Mesothelial cell of epicardium (in vitro differentiated cells): ENCODE measurements around the gene DFFB. TPM values are rescaled to one million over a fixed set of nuclear protein-coding genes. Genes with fewer than 3 reads are reported as not detected.

Experiments
- DNase-seq, 2 experiments: peaks; one replicate each; pipeline ENCODE4 v3.0.0; 2021; ENCODE audit warnings: low spot score in 2 of 2; ENCODE audit not compliant: unreplicated experiment in 2 of 2
- H3K27ac Mint-ChIP-seq: 2 replicates; pipeline ENCODE4 v1.8.0; 2021; ENCODE audit warnings: mixed read lengths
- H3K27me3 Mint-ChIP-seq: 2 replicates; pipeline ENCODE4 v1.8.0; 2021; ENCODE audit warnings: low read depth, mixed read lengths
- H3K36me3 Mint-ChIP-seq: 2 replicates; pipeline ENCODE4 v1.8.0; 2021; ENCODE audit warnings: mixed read lengths
- H3K4me1 Mint-ChIP-seq: 2 replicates; pipeline ENCODE4 v1.8.0; 2021; ENCODE audit warnings: mixed read lengths
- H3K4me3 Mint-ChIP-seq: 2 replicates; pipeline ENCODE4 v1.8.0; 2021; ENCODE audit warnings: mild to moderate bottlenecking, moderate library complexity, mixed read lengths
- H3K9me3 Mint-ChIP-seq: 2 replicates; pipeline ENCODE4 v1.8.0; 2021; ENCODE audit warnings: mixed read lengths
- CTCF ChIP-seq: fragments of 200-600 bp; sonication (generic); IDR thresholded peaks from one replicate; pipeline ENCODE4 v1.5.0; 2021; ENCODE audit warnings: antibody characterized with exemption; ENCODE audit not compliant: unreplicated experiment
- total RNA-seq: library from RNA; stranded (reverse); gene quantifications from 3 replicates; pipeline ENCODE4 v1.2.1, GENCODE V29; 2021

DFFB gene
- total RNA-seq, 1 donor from 2014 or later = 11.0 TPM

- TF ChIP-seq CTCF = no peak
- no peak overlapping the region for H3K4me3 Mint-ChIP-seq
These were observed 10.7 kb upstream of the DFFB start for GRCh38 chr1:3846541-3846940.

GRCh38 chr1:3847081-3847480, 10.2 kb upstream of the DFFB start:
- DNase-seq = no peak
- Mint-ChIP-seq H3K4me3 (no peak overlapping the region), H3K27ac (no peak overlapping the region), H3K36me3 (peaks cover 27% of the 10 kb centered on the region), H3K27me3 (no peaks in the 10 kb centered on the region), H3K9me3 (no peaks in the 10 kb centered on the region), H3K4me1 (no peaks in the 10 kb centered on the region)
- no peak for TF ChIP-seq CTCF

More at GRCh38 chr1:3846541-3846940, 10.7 kb upstream of the DFFB start:
- Mint-ChIP-seq H3K36me3 (peaks cover 30% of the 10 kb centered on the region), H3K27ac (no peak overlapping the region), H3K4me1 (no peaks in the 10 kb centered on the region), H3K9me3 (no peaks in the 10 kb centered on the region), H3K27me3 (no peaks in the 10 kb centered on the region)
- DNase-seq = no peak

- Mint-ChIP-seq H3K4me1 (peaks cover 6% of the 10 kb centered on the region), H3K9me3 (no peaks in the 10 kb centered on the region), H3K36me3 (peaks cover 16% of the 10 kb centered on the region), H3K4me3 (no peak overlapping the region), H3K27me3 (no peaks in the 10 kb centered on the region), H3K27ac (no peak overlapping the region)
- TF ChIP-seq CTCF = no peak
- no peak for DNase-seq
These were observed 6.4 kb upstream of the DFFB start for GRCh38 chr1:3850857-3851256.

- no peak overlapping the region for H3K27ac Mint-ChIP-seq
- TF ChIP-seq CTCF = no peak
- peaks cover 16% of the 10 kb centered on the region for H3K36me3 Mint-ChIP-seq
- H3K4me1 Mint-ChIP-seq = peaks cover 11% of the 10 kb centered on the region
- DNase-seq = no peak
- H3K4me3 Mint-ChIP-seq = no peak overlapping the region
- H3K27me3 Mint-ChIP-seq = no peaks in the 10 kb centered on the region
- H3K9me3 Mint-ChIP-seq = no peaks in the 10 kb centered on the region
These were observed 6.0 kb upstream of the DFFB start for GRCh38 chr1:3851292-3851691.

GRCh38 chr1:3852091-3852490, 5.2 kb upstream of the DFFB start:
- TF ChIP-seq CTCF = no peak
- Mint-ChIP-seq H3K27me3 (no peaks in the 10 kb centered on the region), H3K4me1 (peaks cover 12% of the 10 kb centered on the region), H3K36me3 (peaks cover 12% of the 10 kb centered on the region), H3K4me3 (no peak overlapping the region), H3K9me3 (no peaks in the 10 kb centered on the region), H3K27ac (no peak overlapping the region)
- no peak for DNase-seq
